Upper lobe of left lung (tissue), 4 donors: ENCODE results near the gene ABL2.
A peak's percentile ranks its signal among the peaks of the same experiment; 100 is the strongest.

ENCODE experiments used
- EP300 ChIP-seq, 4 donors: sonication (generic); formaldehyde crosslinking; IDR thresholded peaks; one replicate each; pipeline ENCODE4 v1.5.1; 2017; ENCODE audit warnings: antibody characterized with exemption in 4 of 4, control low read depth in 2 of 4
- POLR2A ChIP-seq, 4 donors: fragments of 450-650 bp; IDR thresholded peaks; one replicate each; pipeline ENCODE4 v1.5.1; 2016 to 2017; ENCODE audit warnings: antibody characterized with exemption in 4 of 4, mild to moderate bottlenecking in 2 of 4
- POLR2AphosphoS5 ChIP-seq, 2 donors: sonication (generic); formaldehyde crosslinking; IDR thresholded peaks; one replicate each; pipeline ENCODE4 v1.5.1; 2017; ENCODE audit warnings: antibody characterized with exemption in 2 of 2
- TF ChIP-seq, protein P1 (sequence below), 6 experiments: fragments of 450-650 bp in 4 of 6; fragments of 200-600 bp in 2 of 6; sonication (generic) in 2 of 6; IDR thresholded peaks; one replicate each; pipeline ENCODE4 v1.5.1; 2016 to 2019; ENCODE audit warnings: antibody characterized with exemption in 6 of 6

- TF ChIP-seq, protein P1, sequence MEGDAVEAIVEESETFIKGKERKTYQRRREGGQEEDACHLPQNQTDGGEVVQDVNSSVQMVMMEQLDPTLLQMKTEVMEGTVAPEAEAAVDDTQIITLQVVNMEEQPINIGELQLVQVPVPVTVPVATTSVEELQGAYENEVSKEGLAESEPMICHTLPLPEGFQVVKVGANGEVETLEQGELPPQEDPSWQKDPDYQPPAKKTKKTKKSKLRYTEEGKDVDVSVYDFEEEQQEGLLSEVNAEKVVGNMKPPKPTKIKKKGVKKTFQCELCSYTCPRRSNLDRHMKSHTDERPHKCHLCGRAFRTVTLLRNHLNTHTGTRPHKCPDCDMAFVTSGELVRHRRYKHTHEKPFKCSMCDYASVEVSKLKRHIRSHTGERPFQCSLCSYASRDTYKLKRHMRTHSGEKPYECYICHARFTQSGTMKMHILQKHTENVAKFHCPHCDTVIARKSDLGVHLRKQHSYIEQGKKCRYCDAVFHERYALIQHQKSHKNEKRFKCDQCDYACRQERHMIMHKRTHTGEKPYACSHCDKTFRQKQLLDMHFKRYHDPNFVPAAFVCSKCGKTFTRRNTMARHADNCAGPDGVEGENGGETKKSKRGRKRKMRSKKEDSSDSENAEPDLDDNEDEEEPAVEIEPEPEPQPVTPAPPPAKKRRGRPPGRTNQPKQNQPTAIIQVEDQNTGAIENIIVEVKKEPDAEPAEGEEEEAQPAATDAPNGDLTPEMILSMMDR (IDR thresholded peaks at IDR 0.05), result no peak
- TF ChIP-seq POLR2AphosphoS5 (IDR thresholded peaks at IDR 0.05) (no peak), EP300 (IDR thresholded peaks at IDR 0.05) (no peak), POLR2A (IDR thresholded peaks at IDR 0.05) (peak in 1 of 4 donors; percentile 15)
These were observed 87.8 kb downstream of the ABL2 start for GRCh38 chr1:179141592-179142251.
